HCT116 (cell line): Measurements from ENCODE around the gene DPYD. TPM values are rescaled to one million over a fixed set of nuclear protein-coding genes. Genes with fewer than 3 reads are reported as not detected.

Source experiments
- ATAC-seq: fragments of 200-7000 bp; cut with Tn5 transposase; 2 replicates; pipeline ENCODE4 v1.9.1; 2020; ENCODE audit warnings: mild to moderate bottlenecking, moderate library complexity
- BruUV-seq: library from RNA; stranded (reverse); fragments of 400-500 nt; replicated peaks from 2 replicates; lab custom pipeline; 2021; lab: Mats Ljungman, UMichigan
- CTCF ChIA-PET: fragments of 300-600 bp; sonication (Branson Sonifier 250); formaldehyde crosslinking; loops from one replicate; lab custom pipeline; 2021; ENCODE audit warnings: antibody characterized with exemption; lab: Charles Lee
- POLR2A ChIA-PET: fragments of 300-600, 350-600 bp; sonication (Branson Sonifier 250); formaldehyde crosslinking; loops from one replicate; lab custom pipeline; 2021; ENCODE audit warnings: antibody characterized with exemption; lab: Charles Lee
- RAD21 ChIA-PET, 2 experiments: fragments of 300-600 bp; sonication (Branson Sonifier 250); formaldehyde crosslinking; loops; one replicate each; lab custom pipeline; 2023; ENCODE audit warnings: low total read pairs in 2 of 2; ENCODE audit not compliant: uncharacterized antibody in 2 of 2, unreplicated experiment in 2 of 2, low non-redundant PET in 1 of 2; lab: Charles Lee
- DNase-seq: peaks from one replicate; pipeline ENCODE4 v3.0.0-alpha.2; 2010; ENCODE audit warnings: low read depth, low spot score
- H2AFZ ChIP-seq: fragments of 200-600 bp; shearing (Covaris generic), sonication (generic); 2 replicates; pipeline ENCODE4 v1.6.1; 2017; ENCODE audit warnings: low read depth, mixed run types, mixed read lengths, antibody characterized with exemption, low read length; ENCODE audit not compliant: poor library complexity, severe bottlenecking
- H3K27ac ChIP-seq: 2 replicates; pipeline ENCODE4 v1.5.1; 2012; ENCODE audit warnings: low read depth, low read length
- H3K27me3 ChIP-seq: fragments of 200-600 bp; sonication (generic); 2 replicates; pipeline ENCODE4 v1.6.1; 2016; ENCODE audit warnings: mixed run types, low read length, mixed read lengths; ENCODE audit not compliant: insufficient read depth
- H3K36me3 ChIP-seq, 2 experiments: fragments of 200-500 bp in 1 of 2; fragments of 200-600 bp in 1 of 2; sonication (Bioruptor generic) in 1 of 2; sonication (generic) in 1 of 2; 2 replicates each; pipeline versions ENCODE4 v1.5.1 to v1.6.1; 2014 to 2016; ENCODE audit warnings: low read length in 2 of 2, inconsistent platforms in 1 of 2, mixed read lengths in 1 of 2, mixed run types in 1 of 2; ENCODE audit not compliant: insufficient read depth in 2 of 2, control insufficient read depth in 1 of 2
- H3K4me1 ChIP-seq, 2 experiments: fragments of 200-600 bp in 1 of 2; sonication (generic) in 1 of 2; 2 replicates each; pipeline versions ENCODE4 v1.5.1 to v1.6.1; 2012 to 2017; ENCODE audit warnings: low read length in 2 of 2, inconsistent platforms in 1 of 2, mild to moderate bottlenecking in 1 of 2, mixed read lengths in 1 of 2, mixed run types in 1 of 2, moderate library complexity in 1 of 2; ENCODE audit not compliant: insufficient read depth in 2 of 2, control insufficient read depth in 1 of 2
- H3K4me2 ChIP-seq: fragments of 200-600 bp; sonication (generic); 2 replicates; pipeline ENCODE4 v1.6.1; 2017; ENCODE audit warnings: mixed run types, low read length, mixed read lengths
- H3K4me3 ChIP-seq, 2 experiments: fragments of 200-600 bp in 1 of 2; sonication (generic) in 1 of 2; replicated peaks in 1 of 2; 2 replicates each; pipeline ENCODE4 v1.5.1; 2011 to 2016; ENCODE audit warnings: low read length in 2 of 2, control low read depth in 1 of 2, low read depth in 1 of 2, mild to moderate bottlenecking in 1 of 2, mixed read lengths in 1 of 2, mixed run types in 1 of 2
- H3K79me2 ChIP-seq: fragments of 200-600 bp; sonication (generic); 2 replicates; pipeline ENCODE4 v1.6.1; 2017; ENCODE audit warnings: mild to moderate bottlenecking, mixed run types, low read length, moderate library complexity, mixed read lengths; ENCODE audit not compliant: insufficient read depth
- H3K9ac ChIP-seq: fragments of 200-600 bp; sonication (generic); 2 replicates; pipeline ENCODE4 v1.6.1; 2016; ENCODE audit warnings: low read length, mixed read lengths
- H3K9me2 ChIP-seq: fragments of 200-600 bp; sonication (generic), shearing (Covaris generic); 2 replicates; pipeline ENCODE4 v1.6.1; 2017; ENCODE audit warnings: mixed run types, mild to moderate bottlenecking, moderate library complexity; ENCODE audit not compliant: insufficient read depth
- H3K9me3 ChIP-seq, 2 experiments: fragments of 200-500 bp in 1 of 2; fragments of 200-600 bp in 1 of 2; sonication (Bioruptor generic) in 1 of 2; sonication (generic) in 1 of 2; 2 replicates each; pipeline ENCODE4 v1.6.1; 2014 to 2017; ENCODE audit warnings: low read length in 2 of 2, mixed read lengths in 2 of 2, inconsistent platforms in 1 of 2, low read depth in 1 of 2, mild to moderate bottlenecking in 1 of 2, mixed run types in 1 of 2, moderate library complexity in 1 of 2; ENCODE audit not compliant: control insufficient read depth in 1 of 2, insufficient read depth in 1 of 2
- H4K20me1 ChIP-seq: fragments of 200-600 bp; sonication (generic), shearing (Covaris generic); 2 replicates; pipeline ENCODE4 v1.6.1; 2017; ENCODE audit warnings: mixed run types, mild to moderate bottlenecking, moderate library complexity; ENCODE audit not compliant: insufficient read depth
- CBX3 ChIP-seq: IDR thresholded peaks from 2 replicates; pipeline ENCODE4 v1.6.1; 2012; ENCODE audit warnings: low read depth
- EGR1 ChIP-seq: IDR thresholded peaks from 2 replicates; pipeline ENCODE4 v1.6.1; 2012; ENCODE audit warnings: low read depth
- ELF1 ChIP-seq: IDR thresholded peaks from 2 replicates; pipeline ENCODE4 v1.6.1; 2012; ENCODE audit warnings: low read depth, borderline replicate concordance
- EZH2 ChIP-seq: fragments of 200-600 bp; sonication (generic); IDR thresholded peaks from 2 replicates; pipeline ENCODE4 v1.6.1; 2017; ENCODE audit warnings: antibody characterized with exemption, mixed run types
- EZH2phosphoT487 ChIP-seq: fragments of 200-600 bp; IDR thresholded peaks from 2 replicates; pipeline ENCODE4 v1.6.1; 2018; ENCODE audit warnings: antibody characterized with exemption, borderline replicate concordance
- FOSL1 ChIP-seq: IDR thresholded peaks from 2 replicates; pipeline ENCODE4 v1.6.1; 2012; ENCODE audit warnings: low read depth
- JUND ChIP-seq: IDR thresholded peaks from 2 replicates; pipeline ENCODE4 v1.6.1; 2012
- POLR2A ChIP-seq: IDR thresholded peaks from 2 replicates; pipeline ENCODE4 v1.7.0; 2011; ENCODE audit warnings: borderline replicate concordance; ENCODE audit not compliant: insufficient read depth, insufficient read length; ENCODE audit errors: extremely low read depth
- RAD21 ChIP-seq: IDR thresholded peaks from 2 replicates; pipeline ENCODE4 v1.6.1; 2012; ENCODE audit warnings: low read depth, mild to moderate bottlenecking
- SIN3A ChIP-seq: IDR thresholded peaks from 2 replicates; pipeline ENCODE4 v1.6.1; 2012; ENCODE audit warnings: low read depth
- SRF ChIP-seq: IDR thresholded peaks from 2 replicates; pipeline ENCODE4 v1.6.1; 2012; ENCODE audit warnings: low read depth
- YY1 ChIP-seq: IDR thresholded peaks from 2 replicates; pipeline ENCODE4 v1.6.1; 2011; ENCODE audit warnings: low read length, low read depth, moderate library complexity, mild to moderate bottlenecking; ENCODE audit not compliant: insufficient replicate concordance; ENCODE audit errors: extremely low read depth
- ZFX ChIP-seq: fragments of 450-650 bp; IDR thresholded peaks from 2 replicates; pipeline ENCODE4 v1.6.1; 2017
- ZNF274 ChIP-seq: fragments of 200-500 bp; sonication (Bioruptor generic); IDR thresholded peaks from 2 replicates; pipeline ENCODE4 v1.6.1; 2014; ENCODE audit warnings: mild to moderate bottlenecking, low read depth, low read length, inconsistent platforms
- intact Hi-C: fragments of 100-400 bp; cut with micrococcal nuclease; formaldehyde crosslinking; loops from 2 replicates; pipeline ENCODE4 v1.10.0; 2022
- total RNA-seq: library from RNA; stranded (reverse); gene quantifications from one replicate; pipeline ENCODE4 v1.2.1, GENCODE V29; 2021; ENCODE audit not compliant: unreplicated experiment
- TF ChIP-seq, protein P1 (sequence below): IDR thresholded peaks from 2 replicates; pipeline ENCODE4 v1.6.1; 2012
- TF ChIP-seq, protein P2 (sequence below), 3 experiments: fragments of 200-600 bp in 1 of 3; sonication (generic) in 1 of 3; IDR thresholded peaks in 2 of 3; conservative IDR thresholded peaks in 1 of 3; 2 replicates each; pipeline ENCODE4 v1.5.1; 2012 to 2017; ENCODE audit warnings: low read depth in 2 of 3, low read length in 2 of 3, antibody characterized with exemption in 1 of 3, borderline replicate concordance in 1 of 3, control low read depth in 1 of 3, mild to moderate bottlenecking in 1 of 3, mixed read lengths in 1 of 3, mixed run types in 1 of 3, moderate library complexity in 1 of 3; ENCODE audit not compliant: insufficient read depth in 1 of 3
- TF ChIP-seq, protein P3 (sequence below): IDR thresholded peaks from 2 replicates; pipeline ENCODE4 v1.6.1; 2011; ENCODE audit warnings: mild to moderate bottlenecking, low read length, moderate library complexity; ENCODE audit not compliant: insufficient replicate concordance; ENCODE audit errors: extremely low read depth
- TF ChIP-seq, protein P4 (sequence below): IDR thresholded peaks from 2 replicates; pipeline ENCODE4 v1.6.1; 2012; ENCODE audit warnings: low read depth

Gene DPYD
- total RNA-seq, 1 experiment from 2014 or later: 1.7 TPM

DNA sequence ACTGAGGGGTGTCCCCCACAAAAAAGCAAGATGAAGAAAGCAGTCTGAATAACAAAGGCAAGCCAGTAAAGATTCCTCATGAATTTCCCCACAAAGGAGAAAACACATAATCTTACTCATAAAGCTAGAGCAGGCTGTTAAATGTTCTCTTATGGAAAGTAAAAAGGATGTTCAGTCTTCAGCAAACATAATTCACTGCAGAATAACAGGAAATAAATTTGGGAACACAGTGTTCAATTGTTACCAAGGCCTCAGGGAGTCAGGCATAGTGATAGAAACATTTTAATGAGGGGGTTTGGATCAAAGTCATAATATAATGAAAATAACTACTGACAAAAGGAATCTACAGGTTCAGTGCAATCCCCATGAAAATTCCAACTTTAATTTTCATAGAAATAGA is 297.6 kb downstream of the DPYD start:
- H3K27me3 ChIP-seq: no peaks in the 10 kb centered on the region
- H3K4me2 ChIP-seq: no peak overlapping the region
- POLR2A ChIA-PET: no interaction called here
- ATAC-seq (no peak), DNase-seq (no peak)
- CTCF ChIA-PET: no interaction called here
- TF ChIP-seq SRF (no peak), JUND (no peak), ZNF274 (no peak), EGR1 (no peak), ZFX (no peak), ELF1 (no peak), EZH2phosphoT487 (no peak), POLR2A (no peak), RAD21 (no peak), YY1 (no peak), EZH2 (no peak), CBX3 (no peak), FOSL1 (no peak), SIN3A (no peak)
- TF ChIP-seq, protein P1, sequence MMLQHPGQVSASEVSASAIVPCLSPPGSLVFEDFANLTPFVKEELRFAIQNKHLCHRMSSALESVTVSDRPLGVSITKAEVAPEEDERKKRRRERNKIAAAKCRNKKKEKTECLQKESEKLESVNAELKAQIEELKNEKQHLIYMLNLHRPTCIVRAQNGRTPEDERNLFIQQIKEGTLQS: no peak
- TF ChIP-seq, protein P2, sequence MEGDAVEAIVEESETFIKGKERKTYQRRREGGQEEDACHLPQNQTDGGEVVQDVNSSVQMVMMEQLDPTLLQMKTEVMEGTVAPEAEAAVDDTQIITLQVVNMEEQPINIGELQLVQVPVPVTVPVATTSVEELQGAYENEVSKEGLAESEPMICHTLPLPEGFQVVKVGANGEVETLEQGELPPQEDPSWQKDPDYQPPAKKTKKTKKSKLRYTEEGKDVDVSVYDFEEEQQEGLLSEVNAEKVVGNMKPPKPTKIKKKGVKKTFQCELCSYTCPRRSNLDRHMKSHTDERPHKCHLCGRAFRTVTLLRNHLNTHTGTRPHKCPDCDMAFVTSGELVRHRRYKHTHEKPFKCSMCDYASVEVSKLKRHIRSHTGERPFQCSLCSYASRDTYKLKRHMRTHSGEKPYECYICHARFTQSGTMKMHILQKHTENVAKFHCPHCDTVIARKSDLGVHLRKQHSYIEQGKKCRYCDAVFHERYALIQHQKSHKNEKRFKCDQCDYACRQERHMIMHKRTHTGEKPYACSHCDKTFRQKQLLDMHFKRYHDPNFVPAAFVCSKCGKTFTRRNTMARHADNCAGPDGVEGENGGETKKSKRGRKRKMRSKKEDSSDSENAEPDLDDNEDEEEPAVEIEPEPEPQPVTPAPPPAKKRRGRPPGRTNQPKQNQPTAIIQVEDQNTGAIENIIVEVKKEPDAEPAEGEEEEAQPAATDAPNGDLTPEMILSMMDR (IDR thresholded peaks at IDR 0.05 in 2 of 3, conservative IDR thresholded peaks at IDR 0.05 in 1 of 3; ENCODE audit: borderline replicate concordance in 1 of 3, insufficient read depth in 1 of 3, low read depth in 2 of 3, low read length in 2 of 3): no peak
- TF ChIP-seq, protein P3, sequence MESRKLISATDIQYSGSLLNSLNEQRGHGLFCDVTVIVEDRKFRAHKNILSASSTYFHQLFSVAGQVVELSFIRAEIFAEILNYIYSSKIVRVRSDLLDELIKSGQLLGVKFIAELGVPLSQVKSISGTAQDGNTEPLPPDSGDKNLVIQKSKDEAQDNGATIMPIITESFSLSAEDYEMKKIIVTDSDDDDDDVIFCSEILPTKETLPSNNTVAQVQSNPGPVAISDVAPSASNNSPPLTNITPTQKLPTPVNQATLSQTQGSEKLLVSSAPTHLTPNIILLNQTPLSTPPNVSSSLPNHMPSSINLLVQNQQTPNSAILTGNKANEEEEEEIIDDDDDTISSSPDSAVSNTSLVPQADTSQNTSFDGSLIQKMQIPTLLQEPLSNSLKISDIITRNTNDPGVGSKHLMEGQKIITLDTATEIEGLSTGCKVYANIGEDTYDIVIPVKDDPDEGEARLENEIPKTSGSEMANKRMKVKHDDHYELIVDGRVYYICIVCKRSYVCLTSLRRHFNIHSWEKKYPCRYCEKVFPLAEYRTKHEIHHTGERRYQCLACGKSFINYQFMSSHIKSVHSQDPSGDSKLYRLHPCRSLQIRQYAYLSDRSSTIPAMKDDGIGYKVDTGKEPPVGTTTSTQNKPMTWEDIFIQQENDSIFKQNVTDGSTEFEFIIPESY: no peak
- TF ChIP-seq, protein P4, sequence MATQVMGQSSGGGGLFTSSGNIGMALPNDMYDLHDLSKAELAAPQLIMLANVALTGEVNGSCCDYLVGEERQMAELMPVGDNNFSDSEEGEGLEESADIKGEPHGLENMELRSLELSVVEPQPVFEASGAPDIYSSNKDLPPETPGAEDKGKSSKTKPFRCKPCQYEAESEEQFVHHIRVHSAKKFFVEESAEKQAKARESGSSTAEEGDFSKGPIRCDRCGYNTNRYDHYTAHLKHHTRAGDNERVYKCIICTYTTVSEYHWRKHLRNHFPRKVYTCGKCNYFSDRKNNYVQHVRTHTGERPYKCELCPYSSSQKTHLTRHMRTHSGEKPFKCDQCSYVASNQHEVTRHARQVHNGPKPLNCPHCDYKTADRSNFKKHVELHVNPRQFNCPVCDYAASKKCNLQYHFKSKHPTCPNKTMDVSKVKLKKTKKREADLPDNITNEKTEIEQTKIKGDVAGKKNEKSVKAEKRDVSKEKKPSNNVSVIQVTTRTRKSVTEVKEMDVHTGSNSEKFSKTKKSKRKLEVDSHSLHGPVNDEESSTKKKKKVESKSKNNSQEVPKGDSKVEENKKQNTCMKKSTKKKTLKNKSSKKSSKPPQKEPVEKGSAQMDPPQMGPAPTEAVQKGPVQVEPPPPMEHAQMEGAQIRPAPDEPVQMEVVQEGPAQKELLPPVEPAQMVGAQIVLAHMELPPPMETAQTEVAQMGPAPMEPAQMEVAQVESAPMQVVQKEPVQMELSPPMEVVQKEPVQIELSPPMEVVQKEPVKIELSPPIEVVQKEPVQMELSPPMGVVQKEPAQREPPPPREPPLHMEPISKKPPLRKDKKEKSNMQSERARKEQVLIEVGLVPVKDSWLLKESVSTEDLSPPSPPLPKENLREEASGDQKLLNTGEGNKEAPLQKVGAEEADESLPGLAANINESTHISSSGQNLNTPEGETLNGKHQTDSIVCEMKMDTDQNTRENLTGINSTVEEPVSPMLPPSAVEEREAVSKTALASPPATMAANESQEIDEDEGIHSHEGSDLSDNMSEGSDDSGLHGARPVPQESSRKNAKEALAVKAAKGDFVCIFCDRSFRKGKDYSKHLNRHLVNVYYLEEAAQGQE: no peak
- no peaks in the 10 kb centered on the region for H3K36me3 ChIP-seq
- H3K9me2 ChIP-seq: no peaks in the 10 kb centered on the region
- no peak overlapping the region for H3K27ac ChIP-seq
- H3K4me3 ChIP-seq: no peak overlapping the region
- H3K4me1 ChIP-seq: no peaks in the 10 kb centered on the region
- intact Hi-C loops: no loop called here
- RAD21 ChIA-PET: no interaction called here
- H4K20me1 ChIP-seq: no peaks in the 10 kb centered on the region
- no TSS peak for BruUV-seq
- H3K9ac ChIP-seq: no peak overlapping the region
- no peaks in the 10 kb centered on the region for H3K9me3 ChIP-seq
- H2AFZ ChIP-seq: no peak overlapping the region
- H3K79me2 ChIP-seq: no peaks in the 10 kb centered on the region
